Measurements from ENCODE around the gene PFDN1. TPM values are rescaled to one million over a fixed set of nuclear protein-coding genes. Genes with fewer than 3 reads are reported as not detected.
"Not testable (repeated sequence)": the region's sequence is repeated elsewhere in the genome, so short reads cannot be mapped to it uniquely, and the experiment has no call there.

PFDN1 gene
- total RNA-seq, 1 donor = 68.2 TPM

DNA sequence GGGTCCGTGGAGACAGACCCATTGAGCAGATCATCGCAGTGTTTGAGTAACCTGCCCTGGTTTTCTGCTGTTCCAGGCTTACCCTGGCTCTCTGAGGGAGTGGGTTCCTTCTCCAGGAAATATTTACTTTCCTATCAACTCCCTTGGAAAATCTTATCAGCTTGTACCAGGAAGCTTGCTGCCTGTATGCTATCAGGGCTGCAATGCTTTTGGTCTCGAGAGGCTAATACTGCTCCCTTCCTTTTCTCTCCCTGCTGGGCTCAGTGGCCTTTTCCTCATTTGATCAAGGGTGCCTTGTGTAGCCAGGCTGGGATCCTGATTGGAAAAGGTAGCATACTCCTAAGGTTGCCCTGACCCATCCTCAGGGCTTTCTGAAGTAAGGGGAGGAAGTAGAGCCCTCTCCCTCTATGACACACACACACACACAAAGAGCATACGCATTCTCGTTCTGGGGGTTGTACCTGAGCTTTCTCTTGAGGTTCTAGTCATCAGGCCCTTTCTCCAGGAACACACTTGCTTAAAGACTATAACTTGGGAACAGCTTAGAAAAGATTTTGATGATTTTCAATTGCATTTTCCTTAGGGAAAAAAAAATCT is 86.3 kb downstream of the PFDN1 start:
- H3K9me3 ChIP-seq (ENCODE audit: low read depth, low read length) = no peaks in the 10 kb centered on the region
- no peaks in the 10 kb centered on the region for H3K27me3 ChIP-seq (ENCODE audit: insufficient read depth, low read length)
- H3K4me1 ChIP-seq (ENCODE audit: insufficient read depth, low read length) = peaks cover 48% of the 10 kb centered on the region
- H3K4me3 ChIP-seq (ENCODE audit: low read length) = no peak overlapping the region

DNA sequence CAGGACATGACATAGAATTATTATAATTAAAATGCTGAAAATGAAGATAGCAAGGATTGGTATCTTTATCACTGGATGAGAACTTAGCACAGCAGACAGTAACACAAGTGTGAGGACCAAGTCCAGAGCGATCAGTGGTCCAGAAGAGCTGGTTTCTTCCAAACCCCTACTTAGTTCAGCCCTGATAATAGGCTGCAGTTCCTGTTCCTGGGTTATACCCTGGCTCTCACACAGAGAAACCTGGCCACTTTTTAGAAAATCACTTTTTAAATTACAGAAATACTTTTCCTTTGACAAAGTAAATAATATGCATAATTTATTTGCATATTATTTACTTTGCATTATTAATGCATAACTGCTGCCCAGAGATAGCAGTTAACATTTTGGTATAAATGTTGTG is 87.6 kb downstream of the PFDN1 start:
- no peaks in the 10 kb centered on the region for H3K9me3 ChIP-seq (ENCODE audit: low read depth, low read length)
- H3K4me3 ChIP-seq (ENCODE audit: low read length) = no peak overlapping the region
- peaks cover 35% of the 10 kb centered on the region for H3K4me1 ChIP-seq (ENCODE audit: insufficient read depth, low read length)
- H3K27me3 ChIP-seq (ENCODE audit: insufficient read depth, low read length) = no peaks in the 10 kb centered on the region

DNA sequence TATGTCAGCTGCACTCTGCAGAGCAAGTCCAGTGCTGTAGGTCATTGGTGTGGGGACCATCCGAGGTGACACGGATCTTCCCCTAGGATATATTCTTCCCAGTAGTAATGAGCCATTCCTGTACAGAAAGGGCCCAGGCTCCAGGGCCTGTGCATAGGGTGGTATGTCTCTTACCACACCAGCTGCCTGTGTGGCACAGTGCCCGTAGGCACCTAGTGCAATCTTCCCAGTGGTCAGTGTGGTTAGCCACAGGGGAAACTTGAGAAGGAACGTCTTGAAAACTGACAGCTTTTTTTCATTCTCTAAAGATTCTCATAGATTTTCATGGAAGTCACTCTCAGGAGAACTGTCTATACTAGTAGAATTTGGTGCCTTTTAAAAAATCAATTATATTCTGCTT is 88.1 kb downstream of the PFDN1 start:
- Histone ChIP-seq H3K9me3 (ENCODE audit: low read depth, low read length) (no peaks in the 10 kb centered on the region), H3K4me1 (ENCODE audit: insufficient read depth, low read length) (peaks cover 31% of the 10 kb centered on the region), H3K27me3 (ENCODE audit: insufficient read depth, low read length) (no peaks in the 10 kb centered on the region), H3K4me3 (ENCODE audit: low read length) (no peak overlapping the region)

DNA sequence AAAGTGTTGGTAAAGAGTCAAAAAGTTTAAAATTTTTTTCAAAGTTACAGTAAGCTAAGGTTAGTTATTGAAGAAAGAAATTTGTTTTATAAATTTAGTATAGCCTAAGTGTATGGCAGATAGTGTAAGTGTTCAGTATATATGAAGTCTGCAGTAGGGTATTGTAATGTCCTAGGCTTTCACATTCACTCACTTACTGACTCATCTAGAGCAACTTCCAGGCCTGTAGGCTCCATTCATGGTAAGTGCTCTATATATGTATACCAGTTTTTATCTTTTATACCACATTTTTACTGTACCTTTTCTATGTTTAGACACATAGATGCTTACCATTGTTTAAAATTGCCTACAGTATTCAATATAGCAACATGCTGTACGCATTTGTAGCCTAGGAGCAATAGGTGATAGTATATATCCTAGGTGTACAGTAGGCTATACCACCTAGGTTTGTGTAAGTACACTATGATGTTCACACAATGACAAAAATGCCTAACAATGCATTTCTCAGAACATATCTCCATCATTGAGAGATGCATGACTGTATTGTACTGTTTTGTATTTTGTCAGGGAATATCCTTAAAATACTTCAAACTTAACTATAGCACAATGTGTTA is 89.4 kb downstream of the PFDN1 start:
- H3K9me3 ChIP-seq (ENCODE audit: low read depth, low read length) = no peaks in the 10 kb centered on the region
- H3K4me3 ChIP-seq (ENCODE audit: low read length) = no peak overlapping the region
- peaks cover 26% of the 10 kb centered on the region for H3K4me1 ChIP-seq (ENCODE audit: insufficient read depth, low read length)

DNA sequence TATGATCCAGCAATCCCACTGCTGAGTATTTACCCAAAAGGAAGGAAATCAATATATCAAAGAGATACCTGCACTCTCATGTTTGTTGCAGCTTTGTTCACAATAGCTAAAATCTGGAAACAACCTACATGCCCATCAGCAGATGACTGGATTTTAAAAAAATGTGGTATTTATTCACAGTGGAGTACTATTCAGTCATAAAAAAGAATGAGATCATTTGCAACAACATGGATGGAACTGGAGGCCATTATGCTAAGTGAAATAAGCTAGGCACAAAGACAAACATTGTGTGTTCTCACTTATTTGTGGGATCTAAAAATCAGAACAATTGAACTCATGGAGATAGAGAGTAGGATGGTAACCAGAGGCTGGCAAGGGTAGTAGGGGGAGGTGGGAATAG is 94.8 kb downstream of the PFDN1 start:
- Histone ChIP-seq H3K27me3 (ENCODE audit: insufficient read depth, low read length) (no peaks in the 10 kb centered on the region), H3K4me1 (ENCODE audit: insufficient read depth, low read length) (peaks cover 33% of the 10 kb centered on the region), H3K9me3 (ENCODE audit: low read depth, low read length) (no peaks in the 10 kb centered on the region), H3K4me3 (ENCODE audit: low read length) (no peak overlapping the region)

More for the DNA sequence above, 89.4 kb downstream of the PFDN1 start:
- no peaks in the 10 kb centered on the region for H3K27me3 ChIP-seq (ENCODE audit: insufficient read depth, low read length)

DNA sequence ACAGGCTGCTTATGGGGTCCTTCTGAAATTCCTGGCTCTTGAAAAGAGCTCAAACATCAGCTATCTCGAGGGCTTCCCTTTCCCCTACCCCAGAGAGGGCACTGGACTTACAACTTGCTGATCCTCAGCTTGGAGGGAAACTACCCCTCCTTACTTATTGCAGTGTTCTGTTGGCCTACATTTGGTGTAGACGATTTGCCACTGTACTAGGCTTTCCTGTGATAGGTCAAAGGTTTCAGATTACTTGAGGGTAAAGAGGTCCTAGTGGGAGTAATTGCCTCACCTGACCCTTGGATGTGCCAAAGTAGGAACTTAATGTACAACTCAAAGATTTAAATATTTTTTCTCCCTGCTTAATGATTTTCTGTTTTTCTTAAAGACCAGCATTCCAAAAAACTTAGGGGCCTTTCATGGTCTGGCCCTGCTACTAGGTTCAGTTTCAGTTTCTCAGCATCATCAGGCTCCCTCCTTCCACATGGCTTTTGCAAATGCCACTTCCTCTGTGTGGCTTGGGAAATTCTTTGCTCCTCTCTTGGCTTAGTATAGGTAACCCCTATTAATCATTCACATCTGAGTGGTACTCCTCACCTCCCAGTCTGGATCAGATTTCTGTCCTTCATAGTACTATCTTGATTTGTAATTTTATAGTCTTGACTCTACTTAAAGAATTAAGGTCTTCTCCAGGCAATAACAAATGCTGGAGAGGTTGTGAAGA is 95.5 kb downstream of the PFDN1 start:
- peaks cover 33% of the 10 kb centered on the region for H3K4me1 ChIP-seq (ENCODE audit: insufficient read depth, low read length)
- H3K4me3 ChIP-seq (ENCODE audit: low read length) = no peak overlapping the region
- H3K27me3 ChIP-seq (ENCODE audit: insufficient read depth, low read length) = no peaks in the 10 kb centered on the region
- H3K9me3 ChIP-seq (ENCODE audit: low read depth, low read length) = no peaks in the 10 kb centered on the region

DNA sequence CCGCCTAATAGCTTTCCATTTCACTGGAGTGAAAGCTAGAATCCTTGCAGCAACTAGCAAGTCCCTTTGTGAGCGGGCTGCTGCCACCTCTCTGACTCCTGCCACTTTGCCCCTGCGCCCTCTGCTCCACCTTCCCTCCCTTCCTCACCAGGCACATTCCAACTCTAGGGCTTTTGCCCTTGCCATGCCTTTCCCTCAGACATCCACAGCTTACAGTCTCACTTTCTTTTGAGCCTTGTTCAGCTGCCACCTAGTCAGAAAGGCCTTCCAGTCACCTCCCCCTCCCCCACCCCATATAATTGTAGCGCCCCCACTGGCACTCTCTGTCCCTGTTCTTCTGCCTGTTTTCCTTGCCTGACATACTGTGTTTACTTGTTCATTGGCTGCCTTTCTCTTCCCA is 96.9 kb downstream of the PFDN1 start:
- no peak overlapping the region for H3K4me3 ChIP-seq (ENCODE audit: low read length)
- peaks cover 33% of the 10 kb centered on the region for H3K4me1 ChIP-seq (ENCODE audit: insufficient read depth, low read length)
- no peaks in the 10 kb centered on the region for H3K9me3 ChIP-seq (ENCODE audit: low read depth, low read length)
- H3K27me3 ChIP-seq (ENCODE audit: insufficient read depth, low read length) = no peaks in the 10 kb centered on the region

DNA sequence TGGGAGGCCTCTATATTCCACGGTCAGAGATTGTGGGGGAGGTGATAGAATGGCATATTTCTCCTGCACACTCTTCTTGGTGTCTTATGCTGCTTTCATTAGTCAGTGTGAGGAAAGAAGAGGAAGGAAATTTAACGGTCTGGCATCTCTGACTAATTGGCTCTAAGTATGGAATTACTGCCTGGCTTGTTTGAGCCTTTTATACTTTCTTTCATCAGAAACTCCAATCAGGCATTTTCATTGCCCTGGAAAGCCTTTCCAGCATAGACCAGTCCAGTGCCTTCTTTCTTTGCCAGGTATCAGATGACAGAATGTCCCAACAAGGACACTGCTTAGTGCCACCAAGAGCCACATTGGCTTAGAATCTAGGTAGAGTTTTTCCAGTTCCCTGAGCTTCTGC is 97.7 kb downstream of the PFDN1 start:
- no peak overlapping the region for H3K4me3 ChIP-seq (ENCODE audit: low read length)
- peaks cover 33% of the 10 kb centered on the region for H3K4me1 ChIP-seq (ENCODE audit: insufficient read depth, low read length)
- no peaks in the 10 kb centered on the region for H3K9me3 ChIP-seq (ENCODE audit: low read depth, low read length)
- H3K27me3 ChIP-seq (ENCODE audit: insufficient read depth, low read length) = no peaks in the 10 kb centered on the region

DNA sequence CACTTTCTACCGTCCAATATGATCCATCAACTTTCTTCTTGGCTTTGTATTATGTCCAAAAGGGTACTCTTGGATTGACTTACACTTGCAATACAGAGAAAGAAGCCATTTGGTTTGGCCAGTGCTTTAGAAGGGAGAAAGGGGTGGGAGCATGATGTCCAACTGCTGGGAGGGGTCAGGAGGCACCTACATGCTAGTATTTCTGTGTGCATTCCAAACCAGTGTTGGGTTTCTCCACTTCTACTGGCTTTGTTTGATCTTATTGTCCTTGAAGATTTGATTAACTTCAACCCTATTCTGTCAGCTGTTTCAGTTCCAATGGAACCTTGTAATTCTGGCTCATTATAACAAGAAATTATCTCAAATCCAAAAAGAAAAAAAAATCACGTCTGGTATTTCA is 100.3 kb downstream of the PFDN1 start:
- no peak overlapping the region for H3K4me3 ChIP-seq (ENCODE audit: low read length)
- no peaks in the 10 kb centered on the region for H3K9me3 ChIP-seq (ENCODE audit: low read depth, low read length)
- peaks cover 32% of the 10 kb centered on the region for H3K4me1 ChIP-seq (ENCODE audit: insufficient read depth, low read length)
- H3K27me3 ChIP-seq (ENCODE audit: insufficient read depth, low read length) = no peaks in the 10 kb centered on the region

DNA sequence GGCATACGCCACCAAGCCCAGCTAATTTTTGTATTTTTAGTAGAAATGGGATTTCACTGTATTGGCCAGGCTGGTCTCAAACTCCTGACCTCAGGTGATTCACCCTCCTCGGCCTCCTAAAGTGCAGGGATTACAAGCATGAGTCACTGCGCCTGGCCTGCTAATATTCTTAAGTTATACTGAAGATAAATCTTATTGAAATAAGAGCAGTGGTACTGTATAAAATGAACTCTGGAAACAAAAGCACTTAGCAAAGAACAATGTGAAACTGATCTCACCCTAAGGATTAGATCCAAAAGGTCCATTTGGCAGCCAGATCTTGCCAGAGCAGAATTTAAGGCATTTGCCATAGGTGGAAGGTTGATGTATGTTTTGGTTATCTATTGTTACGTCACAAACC is 100.8 kb downstream of the PFDN1 start:
- H3K9me3 ChIP-seq (ENCODE audit: low read depth, low read length) = no peaks in the 10 kb centered on the region
- peaks cover 31% of the 10 kb centered on the region for H3K4me1 ChIP-seq (ENCODE audit: insufficient read depth, low read length)
- H3K27me3 ChIP-seq (ENCODE audit: insufficient read depth, low read length) = no peaks in the 10 kb centered on the region
- H3K4me3 ChIP-seq (ENCODE audit: low read length) = no peak overlapping the region

DNA sequence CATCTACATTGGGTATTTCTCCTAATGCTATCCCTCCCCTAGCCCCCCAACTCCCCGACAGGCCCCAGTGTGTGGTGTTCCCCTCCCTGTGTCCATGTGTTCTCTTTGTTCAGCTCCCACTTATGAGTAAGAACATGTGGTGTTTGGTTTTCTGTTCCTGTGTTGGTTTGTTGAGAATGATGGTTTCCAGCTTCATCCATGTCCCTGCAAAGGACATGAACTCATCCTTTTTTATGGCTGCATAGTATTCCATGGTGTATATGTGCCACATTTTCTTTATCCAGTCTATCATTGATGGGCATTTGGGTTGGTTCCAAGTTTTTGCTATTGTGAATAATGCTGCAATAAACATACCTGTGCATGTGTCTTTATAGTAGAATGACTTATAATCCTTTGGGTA is 104.0 kb downstream of the PFDN1 start:
- peaks cover 23% of the 10 kb centered on the region for H3K4me1 ChIP-seq (ENCODE audit: insufficient read depth, low read length)

DNA sequence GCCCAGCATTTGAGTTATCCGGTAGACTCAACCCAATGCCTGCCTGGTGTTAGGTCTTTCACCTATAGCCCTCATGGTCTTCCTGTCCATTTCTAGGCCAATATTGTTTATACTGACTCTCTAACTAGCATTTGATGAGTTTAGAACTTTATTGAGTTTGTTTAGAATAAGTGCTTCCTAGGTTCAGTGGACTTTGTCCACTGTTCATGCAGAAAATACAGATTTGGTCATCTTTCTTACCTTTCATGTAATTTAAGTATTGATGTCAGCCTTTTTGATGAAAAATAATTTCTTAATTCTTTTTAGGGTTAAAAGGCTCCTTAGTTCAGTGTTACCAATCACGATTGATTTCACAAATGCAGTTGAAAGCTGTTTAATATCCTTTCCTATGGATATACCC is 105.9 kb downstream of the PFDN1 start:
- Histone ChIP-seq H3K4me1 (ENCODE audit: insufficient read depth, low read length) (peaks cover 23% of the 10 kb centered on the region), H3K27me3 (ENCODE audit: insufficient read depth, low read length) (no peaks in the 10 kb centered on the region), H3K9me3 (ENCODE audit: low read depth, low read length) (no peaks in the 10 kb centered on the region), H3K4me3 (ENCODE audit: low read length) (no peak overlapping the region)

More for the DNA sequence above, 104.0 kb downstream of the PFDN1 start:
- not testable (repeated sequence) for H3K27me3 ChIP-seq (ENCODE audit: insufficient read depth, low read length); H3K4me3 ChIP-seq (ENCODE audit: low read length); H3K9me3 ChIP-seq (ENCODE audit: low read depth, low read length)

DNA sequence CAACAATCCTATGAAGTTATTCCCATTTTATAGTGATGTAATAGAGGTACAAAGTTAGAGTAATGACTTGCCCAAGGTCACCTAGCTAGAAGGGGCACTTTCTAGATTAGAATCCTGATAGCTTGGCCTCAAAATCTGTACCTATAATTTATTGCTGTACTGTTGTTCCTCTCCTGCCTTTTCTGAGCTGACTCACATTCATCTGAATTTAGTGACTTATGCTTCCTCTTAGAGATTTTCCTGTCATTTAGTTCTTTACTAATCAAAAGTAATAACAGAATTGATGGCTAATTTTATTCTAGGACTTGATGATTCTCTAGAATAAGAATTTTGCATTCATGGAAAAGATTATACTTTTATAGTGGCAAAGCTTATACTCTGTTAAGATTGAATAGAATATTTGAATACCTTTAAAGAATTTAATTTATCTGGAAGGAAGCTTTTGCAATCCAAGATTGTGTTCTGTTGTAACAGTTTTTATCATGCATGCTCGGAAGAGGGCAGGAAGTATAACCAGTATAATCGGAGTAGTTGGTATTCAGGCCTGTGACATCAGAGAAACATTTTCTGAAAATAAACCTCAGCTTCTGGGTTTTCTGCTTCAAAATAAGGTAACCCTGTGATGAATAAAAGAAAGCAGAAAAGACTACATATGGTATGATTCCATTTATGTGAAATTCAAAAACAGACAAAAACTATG is 106.6 kb downstream of the PFDN1 start:
- H3K4me1 ChIP-seq (ENCODE audit: insufficient read depth, low read length) = peaks cover 23% of the 10 kb centered on the region
- H3K4me3 ChIP-seq (ENCODE audit: low read length) = no peak overlapping the region

More for the DNA sequence above, 106.6 kb downstream of the PFDN1 start:
- H3K9me3 ChIP-seq (ENCODE audit: low read depth, low read length) = no peaks in the 10 kb centered on the region
- H3K27me3 ChIP-seq (ENCODE audit: insufficient read depth, low read length) = no peaks in the 10 kb centered on the region

All from mononuclear cell (primary cell).